ENCODE measurements around the gene ARVCF. TPM values are rescaled to one million over a fixed set of nuclear protein-coding genes. Genes with fewer than 3 reads are reported as not detected.

The ARVCF gene
- total RNA-seq, 1 experiment from 2014 or later = 0.58 TPM

DNA sequence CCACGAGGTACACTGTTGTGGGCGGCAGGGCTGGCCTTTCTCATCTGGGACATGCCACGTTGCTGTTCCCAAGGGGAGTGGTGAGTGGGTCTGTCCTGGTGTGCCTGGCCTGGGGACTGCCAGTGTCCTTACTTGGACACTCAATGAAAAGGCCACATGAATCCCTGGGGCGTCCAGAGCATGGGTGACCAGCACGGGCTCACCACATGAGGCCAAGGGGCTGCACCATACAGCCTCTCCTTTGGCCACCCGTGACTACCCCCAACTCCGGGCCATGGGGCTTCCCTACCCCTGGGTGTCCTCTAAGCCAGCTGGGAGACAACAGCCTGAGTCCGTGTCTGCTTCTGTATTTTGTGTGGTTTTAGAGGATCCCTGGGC is 54.8 kb downstream of the ARVCF start:
- DNase-seq (ENCODE audit: low spot score) = no peak

DNA sequence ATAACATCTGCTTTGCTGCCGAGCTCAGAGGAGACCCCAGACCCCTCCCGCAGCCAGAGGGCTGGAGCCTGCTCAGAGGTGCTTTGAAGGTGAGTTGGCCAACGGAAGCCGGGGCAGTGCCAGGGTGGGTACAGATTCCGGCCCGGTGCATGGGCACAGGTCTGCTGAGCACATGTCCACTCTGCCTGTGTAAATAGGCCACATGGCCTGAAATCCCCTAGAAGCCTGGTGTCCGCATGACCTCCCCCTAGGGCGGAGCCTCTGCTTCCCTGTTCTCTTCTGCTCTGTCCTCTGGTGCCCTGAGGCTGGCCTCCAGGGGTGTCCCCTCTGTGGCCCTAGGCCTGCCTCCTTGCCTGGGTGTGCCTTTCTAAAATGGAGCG is 55.4 kb downstream of the ARVCF start:
- DNase-seq (ENCODE audit: low spot score) = no peak

DNA sequence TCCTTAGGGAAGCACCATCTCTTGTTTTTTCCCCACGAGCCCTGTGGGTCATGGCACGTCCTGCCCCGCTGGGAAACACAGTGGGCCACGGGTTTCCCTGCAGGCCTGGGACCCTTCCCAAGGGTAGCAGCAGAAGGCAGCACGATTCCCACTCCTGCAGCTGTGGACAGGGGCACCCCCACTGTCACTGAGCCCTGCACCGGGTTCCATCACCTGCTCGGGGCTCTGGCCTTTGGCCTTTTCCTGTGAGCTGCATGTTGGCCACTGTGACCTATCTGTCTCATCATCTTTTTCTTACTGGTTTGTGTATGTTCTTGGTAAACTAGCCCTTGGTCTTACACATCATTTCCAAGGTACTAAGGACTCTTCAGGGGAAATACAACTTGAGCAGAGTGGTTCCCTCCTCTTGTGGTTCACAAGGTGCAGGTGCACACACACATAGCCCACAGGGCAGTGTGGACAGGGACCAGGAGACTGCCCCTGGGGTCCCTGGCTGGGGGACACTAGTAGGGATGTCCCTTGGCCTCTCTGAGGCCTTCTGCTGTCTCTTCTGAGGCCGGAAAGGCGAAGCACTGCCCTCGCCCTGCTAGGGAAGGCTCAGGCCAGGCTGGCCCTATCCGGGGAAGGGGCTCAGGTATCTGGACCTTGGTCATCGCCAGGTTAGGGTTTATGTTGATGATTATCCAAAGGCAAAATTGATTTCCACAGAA is 56.0 kb downstream of the ARVCF start:
- no peak for DNase-seq (ENCODE audit: low spot score)

DNA sequence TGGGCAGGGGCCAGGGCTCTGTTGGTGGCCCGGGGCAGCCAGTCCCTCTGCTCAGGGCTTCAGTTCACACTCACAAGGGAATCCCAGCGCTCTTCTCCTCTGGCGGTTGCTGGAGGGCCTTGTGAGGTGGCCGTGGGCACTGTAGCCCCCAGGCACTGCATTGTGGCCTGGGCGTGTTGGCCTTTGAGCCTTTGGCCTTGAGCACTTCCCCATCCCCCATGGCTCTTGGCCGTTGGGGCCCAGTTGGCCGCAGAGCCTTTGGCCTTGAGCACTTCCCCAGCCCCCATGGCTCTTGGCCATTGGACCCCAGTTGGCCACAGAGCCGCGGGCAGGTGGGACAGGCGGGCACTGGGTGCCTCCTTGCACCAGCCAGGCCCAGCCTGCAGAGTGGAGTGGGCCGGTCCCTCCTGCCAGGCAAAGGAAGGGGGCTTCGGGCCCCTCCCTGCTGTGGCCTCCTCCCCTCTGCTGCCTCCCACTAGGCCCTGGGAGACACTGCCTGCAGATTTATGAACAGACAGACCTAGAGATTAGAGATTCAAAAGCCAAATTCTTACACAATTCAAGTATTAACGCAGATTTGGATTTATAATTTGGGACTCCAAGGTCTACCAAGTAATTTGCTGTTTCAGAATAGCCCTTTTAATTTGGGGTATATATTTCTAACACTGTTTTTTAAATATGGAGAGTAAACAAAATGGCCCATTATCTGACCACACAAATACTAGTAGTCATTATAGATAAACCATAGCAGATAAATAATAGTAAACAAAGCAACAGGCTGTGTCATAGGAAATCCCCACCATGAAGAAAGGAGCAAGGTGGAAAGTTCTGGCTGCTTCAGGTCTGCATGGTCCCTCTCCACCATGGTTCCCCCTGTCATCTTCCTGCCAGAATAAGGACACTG is 56.8 kb downstream of the ARVCF start:
- no peak for DNase-seq (ENCODE audit: low spot score)

DNA sequence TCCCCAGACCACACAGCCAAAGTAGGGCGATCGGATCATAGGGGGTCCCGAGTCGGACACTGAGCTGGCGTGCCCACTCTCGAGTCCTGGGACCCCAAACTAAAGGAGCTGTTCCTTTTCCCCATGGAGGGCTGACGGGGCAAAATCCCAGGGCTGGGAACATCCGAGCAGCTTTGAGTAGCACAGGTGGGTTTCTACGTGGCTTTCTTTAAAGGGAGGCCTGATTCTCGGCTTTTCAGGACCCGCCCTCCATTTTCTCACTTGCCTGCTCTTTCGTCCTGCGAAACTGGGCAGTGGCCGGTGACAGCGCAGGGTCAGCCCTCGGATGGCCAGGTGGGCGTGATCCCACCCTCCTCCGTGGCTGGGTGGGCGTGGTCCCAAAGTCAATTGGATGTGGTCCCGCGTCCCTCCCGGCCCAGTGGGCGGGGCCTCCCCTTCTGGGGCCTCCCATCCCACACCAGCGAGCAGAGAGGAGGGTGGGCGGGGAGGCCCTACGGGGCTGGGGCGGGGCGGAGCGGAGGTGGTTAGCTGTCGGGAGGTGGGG is 57.5 kb downstream of the ARVCF start:
- no peak for DNase-seq (ENCODE audit: low spot score)

DNA sequence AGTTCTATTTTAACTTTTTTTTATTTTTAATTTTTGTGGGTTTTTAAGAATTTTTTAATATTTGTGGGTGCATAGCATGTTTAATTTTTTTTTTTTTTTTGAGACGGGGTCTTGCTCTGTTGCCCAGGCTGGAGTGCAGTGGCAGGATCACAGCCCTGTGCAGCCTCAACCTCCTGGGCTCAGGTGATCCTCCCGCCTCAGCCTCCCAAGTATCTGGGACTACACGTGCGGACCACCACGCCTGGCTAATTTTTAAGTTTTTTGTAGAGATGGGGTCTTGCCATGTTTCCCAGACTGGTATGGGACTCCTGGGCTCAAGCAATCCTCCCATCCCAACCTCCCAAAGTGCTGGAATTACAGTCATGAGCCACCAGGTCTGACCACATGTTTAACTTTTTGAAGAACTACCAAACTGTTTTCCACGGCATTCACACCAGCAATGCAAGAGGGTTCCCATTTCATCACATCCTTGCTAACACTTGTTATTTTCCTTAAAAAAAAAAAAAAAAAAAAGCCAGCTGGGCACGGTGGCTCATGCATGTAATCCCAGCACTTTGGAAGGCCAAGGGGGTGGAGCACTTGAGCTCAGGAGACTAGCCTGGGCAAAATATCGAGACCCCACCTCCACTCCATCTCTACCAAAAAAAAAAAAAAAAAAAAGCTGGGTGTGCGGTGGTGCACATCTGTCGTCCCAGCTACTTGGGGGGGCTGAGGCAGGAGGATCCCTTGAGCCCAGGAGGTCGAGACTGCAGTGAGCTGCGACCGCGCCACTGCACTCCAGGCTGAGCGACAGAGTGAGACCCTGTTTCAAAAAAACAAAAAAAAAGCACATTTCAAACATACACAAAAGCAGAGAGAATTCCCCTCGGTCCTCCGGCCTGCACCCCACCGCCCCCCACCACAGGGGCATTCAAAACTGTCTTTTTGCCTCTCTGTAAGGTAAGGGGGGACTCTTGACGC is 58.3 kb downstream of the ARVCF start:
- DNase-seq (ENCODE audit: low spot score) = no peak

DNA sequence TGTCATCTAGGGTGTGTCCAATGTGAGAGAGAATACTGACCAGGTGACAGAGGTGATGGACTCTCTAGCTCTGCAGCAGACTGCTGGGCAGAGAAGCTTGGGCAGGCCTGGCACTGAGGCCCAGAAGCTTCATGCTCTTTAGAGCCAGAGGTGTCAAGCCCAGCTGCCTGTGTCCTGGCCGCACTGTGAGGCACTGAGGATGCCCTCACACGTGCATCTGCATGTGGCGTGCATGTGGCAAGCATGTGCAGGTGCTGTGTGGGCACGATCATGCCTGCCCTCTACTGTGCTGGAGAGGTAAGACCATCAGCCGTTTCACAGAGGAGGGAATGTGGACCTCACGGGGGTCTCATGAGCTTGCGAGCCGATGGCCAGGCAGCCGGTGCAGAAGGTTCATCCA is 59.2 kb downstream of the ARVCF start:
- DNase-seq (ENCODE audit: low spot score) = no peak

DNA sequence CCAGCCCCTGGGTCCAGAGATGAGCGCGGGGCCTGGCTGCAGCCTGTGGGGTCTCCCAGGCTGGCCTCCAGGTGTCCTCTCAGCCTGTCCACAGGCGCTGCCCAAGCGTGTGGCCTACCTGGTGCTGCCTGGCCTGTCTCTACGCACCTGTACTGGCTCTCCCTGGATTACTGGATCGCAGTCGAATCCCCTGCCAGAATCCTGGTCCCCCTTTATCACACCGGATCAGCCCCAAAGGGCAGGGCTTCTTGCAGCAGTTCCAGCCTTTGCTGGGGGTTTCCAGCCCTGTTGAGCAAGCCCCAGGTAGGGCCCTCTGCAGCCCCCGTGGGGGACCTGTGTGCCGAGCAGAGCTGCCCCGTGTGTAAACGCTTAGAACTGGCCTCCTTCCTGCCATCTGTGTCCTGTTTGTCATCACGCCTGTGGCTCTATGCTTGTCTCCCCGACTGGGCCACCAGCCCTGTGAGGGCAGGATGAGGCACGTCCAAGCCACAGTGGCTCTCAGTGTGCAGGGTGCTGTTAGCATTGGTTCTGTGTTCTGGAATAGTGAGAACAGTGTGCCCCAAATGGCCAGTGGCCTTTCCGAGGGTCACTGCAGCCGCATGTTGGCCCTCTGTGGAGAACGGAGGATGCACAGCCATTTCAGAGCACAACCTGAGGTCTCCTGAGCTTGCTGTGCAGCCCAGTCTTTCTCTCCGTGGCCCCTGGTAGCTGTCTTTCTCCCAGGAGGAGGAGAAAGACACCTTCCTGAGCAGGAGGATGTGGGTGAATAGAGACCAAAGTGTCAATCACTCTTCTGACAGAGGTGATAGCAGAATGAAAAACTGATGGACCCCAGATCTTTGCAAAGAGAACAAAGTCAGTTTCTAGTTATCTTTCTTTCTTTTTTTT is 61.1 kb downstream of the ARVCF start:
- no peak for DNase-seq (ENCODE audit: low spot score)

DNA sequence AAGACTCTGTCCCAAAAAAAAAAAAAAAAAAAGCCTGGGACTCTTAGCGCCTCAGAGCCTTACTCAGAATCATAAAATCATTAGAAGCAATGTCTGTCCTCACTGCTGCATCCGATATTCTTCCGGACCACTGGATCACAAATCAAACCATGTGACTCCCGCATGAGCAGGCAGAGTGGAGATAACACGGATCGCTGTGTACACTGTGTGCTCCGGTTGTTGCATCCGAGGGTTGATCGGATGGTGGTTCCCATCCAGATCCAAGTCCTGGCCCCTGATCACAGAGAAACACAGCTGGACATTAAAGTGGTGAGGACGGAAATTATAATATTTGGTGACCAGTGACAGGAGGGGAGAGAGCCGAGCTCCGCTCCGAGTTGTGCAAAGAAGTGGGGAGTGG is 65.3 kb downstream of the ARVCF start:
- no peak for DNase-seq (ENCODE audit: low spot score)

DNA sequence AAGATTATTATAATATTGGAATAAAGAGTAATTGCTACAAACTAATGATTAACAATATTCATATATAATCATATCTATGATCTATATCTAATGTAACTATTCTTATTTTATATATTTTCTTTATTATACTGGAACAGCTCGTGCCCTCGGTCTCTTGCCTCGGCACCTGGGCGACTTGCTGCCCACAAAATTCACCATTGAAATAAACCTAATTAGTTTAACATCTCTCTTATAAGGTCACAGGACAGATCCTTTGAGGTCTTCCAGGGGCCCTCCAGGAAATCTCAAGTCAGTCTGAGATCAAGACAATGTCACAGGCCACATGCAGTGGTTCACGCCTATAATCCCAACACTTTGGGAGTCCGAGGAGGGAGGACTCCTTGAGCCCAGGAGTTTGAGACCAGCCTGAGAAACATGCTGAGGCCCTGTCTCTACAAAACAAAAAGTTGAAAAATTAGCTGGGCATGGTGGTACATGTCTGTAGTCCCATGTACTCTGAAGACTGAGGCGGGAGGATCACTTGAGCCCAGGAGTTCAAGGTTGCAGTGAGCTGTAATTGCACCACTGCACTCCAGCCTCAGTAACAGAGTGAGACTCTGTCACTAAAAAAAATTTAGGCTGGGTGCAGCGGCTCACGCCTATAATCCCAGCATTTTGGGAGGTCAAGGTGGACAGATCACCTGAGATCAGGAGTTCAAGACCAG is 68.4 kb downstream of the ARVCF start:
- DNase-seq (ENCODE audit: low spot score) = no peak

DNA sequence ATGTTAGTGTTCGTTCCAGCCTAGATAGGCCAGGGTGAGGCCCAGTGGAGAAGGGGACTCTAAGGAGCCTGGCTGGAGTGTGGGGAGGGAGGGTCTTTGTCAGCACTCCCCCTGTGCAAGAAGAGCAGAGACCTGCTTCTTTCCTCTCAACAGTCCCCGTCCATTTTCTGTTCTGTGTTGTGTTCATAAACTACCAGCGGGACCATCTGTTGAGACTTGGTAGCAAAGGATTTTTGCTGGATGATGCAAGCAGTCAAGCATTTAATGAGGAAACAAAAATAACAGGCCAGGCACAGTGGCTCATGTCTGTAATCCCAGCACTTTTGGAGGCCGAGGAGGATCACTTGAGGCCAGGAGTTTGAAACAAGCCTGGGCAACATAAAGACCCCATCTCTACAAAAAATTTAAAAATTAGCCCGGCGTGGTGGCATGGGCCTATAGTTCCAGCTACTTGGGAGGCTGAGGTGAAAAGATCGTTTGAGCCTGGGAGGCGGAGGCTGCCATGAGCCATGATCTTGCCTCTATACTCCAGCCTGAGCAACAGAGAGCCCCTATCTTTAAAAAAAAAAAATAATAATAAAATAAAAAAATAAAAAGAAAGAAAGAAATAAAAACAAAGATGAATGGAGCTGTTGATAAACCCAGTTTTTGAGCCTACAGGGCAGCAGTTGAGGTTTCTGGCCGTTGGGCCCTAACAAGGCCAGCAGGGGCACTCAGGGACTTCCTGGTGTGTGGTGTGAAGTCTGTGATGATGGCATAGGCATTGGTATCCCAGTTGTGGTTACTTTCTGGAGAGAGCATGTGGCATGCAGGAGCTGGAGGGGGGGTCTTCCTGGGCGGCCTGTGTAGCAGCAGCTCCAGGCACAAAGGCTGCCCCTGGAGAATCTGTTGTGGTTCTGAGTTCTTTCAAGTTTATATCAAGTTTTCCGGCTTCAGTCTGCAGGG is 73.3 kb downstream of the ARVCF start:
- peak; percentile 71 for DNase-seq (ENCODE audit: low spot score)

DNA sequence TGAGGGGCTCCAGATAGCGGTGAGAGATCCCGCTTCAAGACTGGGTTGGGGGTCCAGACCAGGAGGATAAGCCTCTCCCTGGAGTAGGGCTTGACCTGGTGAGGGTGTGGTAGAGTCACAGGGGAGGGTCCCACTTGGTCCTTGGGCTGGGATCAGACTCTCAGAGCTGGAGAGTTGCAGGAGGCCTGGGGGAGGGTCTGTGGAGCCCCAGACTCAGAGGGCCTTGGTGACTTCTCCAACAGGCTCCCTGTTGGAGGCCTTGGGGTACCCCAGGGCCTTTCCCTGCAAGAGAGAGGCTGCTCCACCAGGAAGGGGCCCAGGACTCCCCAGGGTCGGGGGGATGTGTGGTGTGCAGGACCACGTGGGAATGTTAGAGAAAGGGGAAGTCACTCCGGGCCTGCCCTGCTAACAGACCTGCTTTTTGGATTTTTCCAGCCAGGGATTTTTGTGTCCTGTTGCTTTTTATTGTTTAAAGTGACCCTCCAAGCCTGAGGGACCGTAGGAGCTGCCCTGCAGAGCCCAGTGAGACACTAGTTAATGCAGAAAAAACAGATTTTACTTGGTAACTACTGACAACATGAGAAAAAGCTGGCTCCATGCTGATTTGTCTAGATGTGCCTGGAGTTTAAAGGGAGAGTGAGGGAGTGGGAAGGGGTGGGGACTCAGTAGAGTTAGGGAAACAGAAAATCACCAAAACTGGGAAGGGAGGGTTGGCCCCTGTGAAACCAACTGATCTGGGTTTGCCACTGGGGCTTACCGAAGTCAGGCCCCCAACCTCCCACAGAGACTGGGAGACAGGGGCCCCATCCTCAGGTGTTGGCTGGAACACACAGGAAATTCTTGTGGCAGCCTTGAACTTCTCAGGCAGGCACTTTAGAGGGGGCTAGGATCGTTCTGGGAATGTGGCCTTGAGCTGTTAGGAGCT is 74.2 kb downstream of the ARVCF start:
- no peak for DNase-seq (ENCODE audit: low spot score)

DNA sequence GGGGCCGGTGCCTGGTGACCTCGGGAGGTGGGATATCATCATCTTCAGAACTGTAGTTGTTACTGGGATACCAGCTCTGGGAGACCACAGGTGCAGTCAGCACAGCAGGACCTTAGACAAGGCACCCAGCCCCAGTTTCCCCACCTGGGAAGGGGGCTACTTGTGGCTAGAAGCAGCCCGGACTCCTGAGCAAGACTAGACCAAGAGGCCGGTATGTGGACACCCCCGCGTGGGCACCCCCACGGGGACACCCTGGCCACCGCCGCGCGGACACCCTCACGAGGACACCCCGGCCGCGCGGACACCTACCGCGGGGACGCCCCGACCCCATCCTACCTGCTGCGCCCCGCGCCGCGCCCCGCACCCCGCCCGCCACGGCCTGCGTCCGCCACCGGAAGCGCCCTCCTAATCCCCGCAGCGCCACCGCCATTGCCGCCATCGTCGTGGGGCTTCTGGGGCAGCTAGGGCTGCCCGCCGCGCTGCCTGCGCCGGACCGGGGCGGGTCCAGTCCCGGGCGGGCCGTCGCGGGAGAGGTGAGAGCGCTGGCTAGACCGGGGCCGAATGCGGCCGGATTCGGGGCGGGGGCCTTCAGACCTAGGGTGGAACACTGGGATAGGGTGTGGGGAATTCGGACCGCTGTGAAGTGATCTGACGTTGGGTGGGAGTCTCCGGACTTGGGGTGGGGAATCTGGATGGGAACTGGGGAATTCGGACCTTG is 75.1 kb downstream of the ARVCF start, which contains the start of the genes COMT and TXNRD2:
Gene COMT (plus strand): TSS at position 408 of the 718 bp plus-strand sequence. CDS start 20,755 bp downstream, outside the sequence.
Gene TXNRD2 (minus strand): TSS at position 454 of the 718 bp plus-strand sequence. CDS start 15 bp downstream, at position 439.
- DNase-seq (ENCODE audit: low spot score) = no peak

DNA sequence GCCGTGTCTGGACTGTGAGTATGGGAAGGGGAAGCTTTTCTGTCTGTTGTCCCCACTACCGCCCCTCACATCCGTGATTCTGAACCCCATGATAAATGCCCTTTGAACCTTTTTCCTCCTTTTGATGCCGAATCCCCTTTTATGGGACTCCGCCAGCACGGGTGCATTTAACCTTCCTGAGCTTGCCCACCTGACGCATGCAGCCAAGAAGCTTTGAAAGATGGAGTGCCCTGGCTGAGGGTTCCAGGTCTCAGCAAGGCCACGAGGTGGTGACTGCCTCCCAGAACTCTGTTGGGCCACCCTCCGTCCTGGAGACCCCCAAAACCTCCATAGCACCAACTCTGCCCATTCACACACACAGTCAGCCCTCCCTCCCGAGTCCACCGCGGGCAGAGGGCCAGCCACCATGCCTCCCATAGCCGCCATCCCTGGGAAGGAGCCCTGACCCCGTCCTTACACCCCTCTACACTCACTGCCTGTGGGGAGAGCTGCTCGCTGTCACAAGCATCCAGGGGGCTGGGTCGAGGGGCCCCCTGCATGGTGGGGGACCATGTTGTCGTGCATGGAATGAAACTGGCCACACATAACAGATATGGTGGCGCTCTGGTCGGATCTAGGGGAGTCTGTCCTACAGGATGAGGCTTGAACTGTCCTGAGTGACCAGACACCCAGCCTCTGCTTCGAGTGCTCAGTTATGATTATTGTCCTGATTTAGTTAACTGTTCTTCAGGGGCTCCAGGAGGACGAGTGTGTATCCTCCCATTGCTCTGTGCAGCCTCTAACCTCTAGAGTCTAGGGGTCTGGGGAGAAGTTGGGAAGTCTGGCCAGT is 75.9 kb downstream of the ARVCF start:
- no peak for DNase-seq (ENCODE audit: low spot score)

DNA sequence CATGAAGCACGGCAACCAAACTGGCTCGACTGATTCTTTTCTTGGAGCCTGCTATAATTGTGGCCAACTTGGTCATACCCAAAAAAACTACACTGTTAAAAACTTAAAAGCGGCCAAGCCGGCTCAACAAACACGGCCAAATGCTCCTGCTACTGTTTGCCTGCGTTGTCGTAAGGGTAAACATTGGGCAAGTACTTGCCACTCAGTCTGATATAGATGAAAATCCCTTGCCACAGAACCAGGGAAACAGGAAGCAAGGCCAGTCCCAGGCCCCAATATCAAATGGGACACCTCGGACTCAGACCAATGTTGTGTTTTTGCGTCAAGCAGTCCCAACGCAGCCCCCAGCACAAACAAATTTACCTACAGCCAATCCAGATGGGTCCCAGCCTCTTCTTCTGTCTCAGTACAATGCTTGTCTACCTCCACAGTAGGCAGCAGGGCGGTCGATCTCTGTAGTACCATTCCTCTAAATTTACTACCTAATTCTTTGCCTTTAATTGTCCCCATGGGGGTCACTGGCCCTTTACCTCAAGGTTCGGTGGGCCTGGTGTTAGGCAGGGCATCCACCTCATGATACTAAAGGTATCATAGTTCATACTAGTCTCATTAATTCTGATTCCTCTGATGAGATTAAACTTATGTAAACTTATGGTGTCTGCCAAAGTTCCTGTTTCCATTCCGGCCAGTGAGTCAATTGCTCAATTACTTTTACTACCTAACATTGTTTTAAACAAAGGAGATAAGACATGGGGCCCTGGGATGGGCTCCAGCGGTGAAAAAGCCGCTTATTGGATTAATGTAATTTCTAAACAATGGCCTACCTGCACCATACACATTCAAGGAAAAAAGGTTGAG is 78.8 kb downstream of the ARVCF start:
- DNase-seq (ENCODE audit: low spot score) = no peak

Data from H4 (cell line).